H1 (cell line): ENCODE data around the gene ABCC6. TPM values are rescaled to one million over a fixed set of nuclear protein-coding genes. Genes with fewer than 3 reads are reported as not detected.

Experiments used
- ATF3 ChIP-seq: IDR thresholded peaks from 2 replicates; pipeline ENCODE4 v1.6.1; 2011; ENCODE audit warnings: low read depth, mild to moderate bottlenecking, low read length; ENCODE audit not compliant: insufficient read depth
- BCL11A ChIP-seq, 2 experiments: IDR thresholded peaks; one replicate each; pipeline ENCODE4 v1.6.1; 2011; ENCODE audit warnings: low read depth in 2 of 2, low read length in 2 of 2, mild to moderate bottlenecking in 2 of 2
- MAFK ChIP-seq: IDR thresholded peaks from 2 replicates; pipeline ENCODE4 v1.6.1; 2012; ENCODE audit warnings: low read depth, mild to moderate bottlenecking, improper control_type of control experiment, low read length
- POLR2A ChIP-seq, 2 experiments: IDR thresholded peaks; 1 replicate in 1 of 2; 2 replicates in 1 of 2; pipeline ENCODE4 v1.6.1; 2011; ENCODE audit warnings: low read depth in 2 of 2, low read length in 2 of 2, mild to moderate bottlenecking in 2 of 2; ENCODE audit errors: control extremely low read depth in 1 of 2
- TCF12 ChIP-seq: IDR thresholded peaks from 2 replicates; pipeline ENCODE4 v1.6.1; 2011; ENCODE audit warnings: low read depth, mild to moderate bottlenecking, low read length
- YY1 ChIP-seq: IDR thresholded peaks from 2 replicates; pipeline ENCODE4 v1.6.1; 2011; ENCODE audit warnings: low read depth, mild to moderate bottlenecking, low read length
- polyA plus RNA-seq, 7 experiments: library from polyadenylated mRNA; depleted of rRNA in 3 of 7; stranded (reverse) in 5 of 7; unstranded in 2 of 7; fragments of >200 nt in 5 of 7; fragments of 200-250 nt in 2 of 7; gene quantifications; 1 replicate in 5 of 7; 2 replicates in 1 of 7; 4 replicates in 1 of 7; pipeline versions ENCODE4 v1.2.1 to v1.2.3, GENCODE V29; 2011 to 2013; ENCODE audit warnings: missing spikeins in 2 of 7, mixed read lengths in 2 of 7
- total RNA-seq: library from RNA; stranded (reverse); fragmentation: NEBNext Ultra II Directional; extraction: Animal tissue kit (Norgen Biotek cat#: 25700); gene quantifications from 2 replicates; pipeline ENCODE4 v1.2.1, GENCODE V29; 2021

ABCC6 gene
- total and polyA plus RNA-seq, 2 of the 8 experiments (the other 6 are each of a cell fraction or from before 2014, with no cell fraction given) = 1.6 to 1.8 TPM

- TF ChIP-seq ATF3 = no peak
- TF ChIP-seq YY1 = no peak
- TF ChIP-seq BCL11A (IDR thresholded peaks at IDR 0.05; ENCODE audit: low read depth in 2 of 2, low read length in 2 of 2) = no peak
- TF ChIP-seq TCF12 = no peak
- TF ChIP-seq MAFK = no peak
- no peak for TF ChIP-seq POLR2A (IDR thresholded peaks at IDR 0.05; ENCODE audit: control extremely low read depth in 1 of 2, low read depth in 2 of 2, low read length in 2 of 2)
- TF ChIP-seq, all 59 proteins: peak for 0
Measured at GRCh38 chr16:16178455-16179162, 44.7 kb downstream of the ABCC6 start (continued).
